DMS114 treated with DMSO at 0.1 percent for 48 hours (cell line): ENCODE data around the gene SHF.
A peak's percentile ranks its signal among the peaks of the same experiment; 100 is the strongest.

ENCODE experiments used
- DNase-seq: peaks from one replicate; lab custom pipeline; 2025; ENCODE audit not compliant: unreplicated experiment; lab: John Stamatoyannopoulos, UW

Gene SHF

DNA sequence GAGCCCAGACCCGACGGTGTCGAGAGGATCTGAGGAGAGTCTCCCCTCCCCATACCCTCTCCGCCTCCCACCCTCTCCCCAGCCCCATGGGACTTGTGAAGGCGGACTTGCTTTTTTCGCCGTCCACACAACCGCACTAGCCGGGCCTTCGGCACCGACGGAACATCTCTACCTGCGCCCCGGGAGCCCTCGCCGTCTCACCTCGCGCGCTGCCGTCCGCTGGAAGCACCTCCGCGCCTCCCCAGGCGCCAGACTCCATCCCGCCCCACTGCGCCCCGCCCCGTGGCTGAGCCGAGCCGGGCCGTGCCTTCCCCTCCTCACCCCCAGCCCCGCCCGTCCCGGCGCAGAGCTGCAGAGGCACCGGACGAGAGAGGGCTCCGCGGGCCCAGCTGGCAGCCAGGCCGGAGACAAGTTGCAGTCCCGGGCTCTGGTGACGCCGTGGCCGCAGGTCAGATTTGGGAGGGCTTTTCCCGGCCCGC, 58.1 kb downstream of the SHF start, which contains the start of the genes DUOX1 and DUOXA1:
Gene DUOX1 (plus strand): TSS at position 344 of the 479 bp plus-strand sequence. CDS start 1,973 bp downstream, outside the sequence.
Gene DUOXA1 (minus strand): TSS at position 229 of the 479 bp plus-strand sequence. CDS start 6,865 bp downstream, outside the sequence.
- no peak for DNase-seq

GRCh38 chr15:45128971-45129639, 58.7 kb downstream of the SHF start:
- no peak for DNase-seq

- peak; percentile 17 for DNase-seq
Measured at GRCh38 chr15:45126535-45127158, 61.1 kb downstream of the SHF start.

GRCh38 chr15:45123397-45123796, 64.4 kb downstream of the SHF start:
- DNase-seq: no peak

- DNase-seq: no peak
Measured at GRCh38 chr15:45122719-45123118, 65.0 kb downstream of the SHF start.

- DNase-seq: no peak
Measured at GRCh38 chr15:45121706-45122417, 65.9 kb downstream of the SHF start.

DNA sequence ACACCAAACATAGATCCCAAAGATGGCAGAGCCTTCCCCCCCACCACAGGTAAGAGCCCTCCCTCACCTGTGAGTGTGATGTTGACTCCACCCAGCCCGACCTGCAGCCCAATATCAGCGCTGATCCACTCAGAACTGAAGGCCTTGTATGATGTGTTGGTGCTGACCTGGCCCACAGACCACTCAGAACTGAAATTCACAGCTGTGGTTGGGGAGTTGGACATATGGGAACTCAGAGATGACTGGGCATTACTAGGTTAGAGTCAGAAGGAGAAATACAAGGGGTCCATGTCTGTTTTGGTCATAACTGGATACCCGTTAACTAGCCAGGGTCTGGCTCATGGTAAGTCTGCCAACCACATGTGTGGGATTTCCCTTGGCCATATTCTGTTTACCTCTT, 66.7 kb downstream of the SHF start:
- DNase-seq: no peak

DNA sequence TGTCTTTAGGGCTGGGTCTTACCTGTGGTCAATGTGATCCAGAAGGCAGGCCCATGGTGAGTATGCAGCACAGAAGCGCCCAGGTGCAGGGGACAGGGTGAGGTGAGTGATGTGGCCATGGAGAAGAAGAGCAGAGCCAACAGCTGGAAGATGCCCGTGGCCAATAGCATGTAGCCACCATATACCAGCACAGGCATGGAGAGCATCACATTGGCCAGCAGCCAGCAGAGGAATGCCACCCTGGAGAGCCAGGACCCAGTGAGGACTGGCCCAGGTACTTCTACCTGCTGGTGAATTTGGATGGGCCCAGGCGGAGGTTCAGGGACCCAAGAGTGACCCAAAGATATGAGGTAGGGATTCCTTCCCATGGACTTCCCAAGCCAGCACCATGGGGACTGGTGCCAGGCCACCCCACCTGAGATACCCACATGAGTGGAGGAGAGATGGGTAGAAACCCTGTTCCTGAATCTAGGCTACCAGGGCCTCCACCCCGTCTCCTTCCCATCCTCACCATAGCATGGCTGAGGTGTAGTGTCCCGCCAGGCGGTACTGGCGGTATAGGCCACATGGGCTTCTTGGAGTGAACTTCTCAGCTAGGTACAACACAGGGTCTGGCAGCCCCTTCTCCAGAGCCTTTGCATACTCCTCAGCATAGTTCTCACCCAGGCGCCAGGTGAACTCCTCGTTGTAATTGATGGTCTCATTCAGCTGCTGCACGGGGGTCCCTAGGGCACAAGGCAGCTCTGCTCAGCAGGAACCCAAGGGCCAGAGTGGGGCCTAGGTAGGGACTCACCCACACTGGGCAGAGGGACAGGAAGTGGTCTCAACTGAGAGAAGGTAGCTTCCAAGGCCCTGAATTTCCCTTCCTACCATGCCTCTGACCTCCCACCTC, 67.4 kb downstream of the SHF start:
- no peak for DNase-seq

GRCh38 chr15:45118996-45119395, 68.8 kb downstream of the SHF start:
- no peak for DNase-seq

- peak; percentile 85 for DNase-seq
Measured at GRCh38 chr15:45118131-45118588, 69.6 kb downstream of the SHF start.

DNA sequence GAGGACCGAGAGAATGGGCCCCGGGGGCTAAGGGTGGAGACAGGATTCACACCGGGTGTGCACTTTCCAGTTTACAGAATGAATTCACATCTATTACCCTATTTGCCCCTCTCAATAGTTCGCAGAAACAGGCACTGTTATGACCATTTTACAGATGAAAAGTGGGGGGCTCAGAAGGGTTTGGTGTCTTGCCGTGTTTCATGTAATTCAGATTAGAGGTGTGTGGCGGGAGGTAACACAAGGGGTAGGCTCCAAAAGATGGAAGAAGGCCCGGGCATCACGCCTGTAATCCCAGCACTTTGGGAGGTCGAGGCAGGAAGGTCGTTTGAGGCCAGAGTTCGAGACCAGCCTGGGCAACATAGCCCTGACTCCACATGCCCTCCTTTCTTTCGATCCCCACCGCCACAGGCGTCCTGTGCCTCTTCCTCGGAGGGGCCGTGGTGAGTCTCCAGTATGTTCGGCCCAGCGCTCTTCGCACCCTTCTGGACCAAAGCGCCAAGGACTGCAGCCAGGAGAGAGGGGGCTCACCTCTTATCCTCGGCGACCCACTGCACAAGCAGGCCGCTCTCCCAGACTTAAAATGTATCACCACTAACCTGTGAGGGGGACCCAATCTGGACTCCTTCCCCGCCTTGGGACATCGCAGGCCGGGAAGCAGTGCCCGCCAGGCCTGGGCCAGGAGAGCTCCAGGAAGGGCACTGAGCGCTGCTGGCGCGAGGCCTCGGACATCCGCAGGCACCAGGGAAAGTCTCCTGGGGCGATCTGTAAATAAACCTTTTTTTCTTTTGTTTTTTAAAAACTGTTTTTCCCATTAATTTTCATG, 70.2 kb downstream of the SHF start:
- no peak for DNase-seq
